GM12864 (cell line): Measurements from ENCODE around the gene GFRA1.

Experiments
- DNase-seq: peaks from one replicate; pipeline ENCODE4 v3.0.0-alpha.2; 2011; ENCODE audit warnings: low read depth
- H3K4me3 ChIP-seq: 2 replicates; pipeline ENCODE4 v1.5.1; 2011; ENCODE audit warnings: mild to moderate bottlenecking, low read depth, low read length, control low read depth
- TF ChIP-seq, protein P1 (sequence below): IDR thresholded peaks from 2 replicates; pipeline ENCODE4 v1.5.1; 2011; ENCODE audit warnings: low read depth, mild to moderate bottlenecking, moderate library complexity, low read length, control low read depth, inconsistent platforms; ENCODE audit errors: missing control alignments

Gene GFRA1

DNA sequence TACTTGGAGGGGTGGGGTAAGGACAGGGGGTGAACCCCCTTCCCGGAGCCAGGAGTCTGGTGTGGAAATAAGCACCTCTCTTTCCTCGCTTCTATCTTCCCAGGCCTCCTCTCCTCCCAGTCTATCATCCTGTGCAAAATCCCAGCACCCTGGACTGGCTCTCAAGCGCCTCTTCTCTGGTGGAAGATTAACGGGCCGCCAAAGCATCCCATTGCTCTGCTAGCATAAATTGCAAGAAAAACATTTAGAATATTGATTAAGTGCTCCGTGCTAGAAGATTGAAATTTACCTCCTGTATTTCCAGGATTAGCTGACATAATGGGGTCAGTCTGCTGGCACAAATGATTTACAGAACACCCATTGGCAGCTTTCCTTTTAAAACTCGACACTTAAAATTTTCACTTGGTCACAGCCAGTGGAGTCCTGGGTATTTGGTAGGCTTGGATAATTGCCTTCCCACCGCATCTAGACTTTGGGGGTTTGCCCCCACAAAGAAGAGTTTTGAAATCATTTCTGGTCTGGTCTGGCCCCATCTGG, 189.7 kb downstream of the GFRA1 start:
- TF ChIP-seq, protein P1, sequence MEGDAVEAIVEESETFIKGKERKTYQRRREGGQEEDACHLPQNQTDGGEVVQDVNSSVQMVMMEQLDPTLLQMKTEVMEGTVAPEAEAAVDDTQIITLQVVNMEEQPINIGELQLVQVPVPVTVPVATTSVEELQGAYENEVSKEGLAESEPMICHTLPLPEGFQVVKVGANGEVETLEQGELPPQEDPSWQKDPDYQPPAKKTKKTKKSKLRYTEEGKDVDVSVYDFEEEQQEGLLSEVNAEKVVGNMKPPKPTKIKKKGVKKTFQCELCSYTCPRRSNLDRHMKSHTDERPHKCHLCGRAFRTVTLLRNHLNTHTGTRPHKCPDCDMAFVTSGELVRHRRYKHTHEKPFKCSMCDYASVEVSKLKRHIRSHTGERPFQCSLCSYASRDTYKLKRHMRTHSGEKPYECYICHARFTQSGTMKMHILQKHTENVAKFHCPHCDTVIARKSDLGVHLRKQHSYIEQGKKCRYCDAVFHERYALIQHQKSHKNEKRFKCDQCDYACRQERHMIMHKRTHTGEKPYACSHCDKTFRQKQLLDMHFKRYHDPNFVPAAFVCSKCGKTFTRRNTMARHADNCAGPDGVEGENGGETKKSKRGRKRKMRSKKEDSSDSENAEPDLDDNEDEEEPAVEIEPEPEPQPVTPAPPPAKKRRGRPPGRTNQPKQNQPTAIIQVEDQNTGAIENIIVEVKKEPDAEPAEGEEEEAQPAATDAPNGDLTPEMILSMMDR = no peak
- no peak overlapping the region for H3K4me3 ChIP-seq
- no peak for DNase-seq

DNA sequence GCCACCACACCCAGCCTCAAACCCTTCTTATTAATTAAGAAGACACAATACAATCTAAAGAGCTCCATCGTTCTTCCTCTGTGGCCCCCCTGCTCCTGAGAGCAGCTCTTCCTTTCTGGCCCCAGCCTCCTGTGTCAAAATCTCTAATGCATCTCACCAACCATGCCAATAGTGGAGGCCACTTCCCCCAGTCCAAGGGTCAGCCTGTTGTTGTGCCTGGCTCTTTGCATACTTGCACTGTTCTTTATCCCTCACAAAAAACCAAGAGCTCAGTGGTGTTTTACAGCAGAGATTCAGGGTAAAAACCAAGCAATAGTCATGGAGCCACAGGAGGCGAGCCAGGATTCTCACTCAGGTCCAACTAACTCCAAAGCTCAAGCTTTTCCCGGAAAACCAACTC, 190.2 kb downstream of the GFRA1 start:
- TF ChIP-seq, protein P1 = no peak
- no peak overlapping the region for H3K4me3 ChIP-seq
- DNase-seq = no peak

DNA sequence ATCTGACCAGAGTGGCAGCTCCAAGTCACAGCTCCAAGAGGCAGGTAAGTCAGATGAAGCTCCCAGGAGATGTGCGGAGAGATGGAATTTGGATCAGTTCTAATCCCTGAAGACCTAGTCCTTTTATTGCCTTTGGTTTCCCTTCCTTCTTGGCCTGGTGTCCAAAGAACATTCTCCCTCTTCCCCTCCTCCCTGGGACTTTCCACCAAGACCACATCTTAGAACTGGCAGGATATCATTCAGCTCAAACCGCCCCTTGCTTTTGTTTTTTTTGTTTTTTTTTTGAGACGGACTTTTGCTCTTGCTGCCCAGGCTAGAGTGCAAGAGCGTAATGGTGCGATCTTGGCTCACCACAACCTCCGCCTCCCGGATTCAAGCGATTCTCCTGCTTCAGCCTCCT, 190.8 kb downstream of the GFRA1 start:
- no peak overlapping the region for H3K4me3 ChIP-seq
- TF ChIP-seq, protein P1 = no peak
- DNase-seq = no peak

DNA sequence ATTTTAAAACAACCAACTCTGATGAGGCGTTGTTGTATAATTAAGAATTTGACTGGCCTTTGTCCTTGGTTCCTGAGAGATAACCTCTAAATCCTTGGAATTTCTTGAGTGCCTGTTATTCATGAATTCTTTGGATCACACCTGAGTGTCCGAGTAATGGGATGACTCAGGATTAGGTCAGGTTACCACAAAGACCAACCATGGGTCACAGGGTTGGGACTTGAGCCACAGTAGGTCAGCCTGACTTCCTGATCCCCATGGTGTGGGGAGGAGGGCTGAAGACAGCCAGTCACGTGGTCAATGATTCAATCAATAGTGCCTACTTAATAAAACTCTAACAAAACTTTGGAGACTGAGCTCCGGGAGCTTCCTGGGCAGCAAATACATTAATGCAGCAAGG, 192.5 kb downstream of the GFRA1 start:
- TF ChIP-seq, protein P1 = no peak
- no peak for DNase-seq

DNA sequence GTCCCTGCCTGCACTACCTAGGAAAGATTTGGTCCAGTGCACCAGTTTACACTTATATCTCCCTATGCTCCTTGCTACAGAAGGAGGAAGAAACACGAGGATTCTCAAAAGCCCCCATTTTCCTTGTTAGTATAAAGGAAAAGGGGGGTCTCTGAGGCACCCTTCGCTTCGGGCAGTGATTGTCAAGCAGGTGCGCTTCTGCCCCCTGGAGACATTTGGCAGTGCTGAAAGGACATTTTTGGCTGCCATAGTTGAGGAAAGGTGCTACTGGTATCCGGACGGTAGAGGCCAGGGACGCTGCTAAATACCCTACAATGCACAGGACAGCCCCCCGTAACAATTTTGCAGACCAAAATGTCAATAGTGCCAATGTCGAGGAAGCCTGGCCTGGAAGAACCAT, 193.7 kb downstream of the GFRA1 start:
- H3K4me3 ChIP-seq = no peak overlapping the region
- TF ChIP-seq, protein P1 = no peak
- no peak for DNase-seq

More for the DNA sequence above, 192.5 kb downstream of the GFRA1 start:
- H3K4me3 ChIP-seq = no peak overlapping the region

DNA sequence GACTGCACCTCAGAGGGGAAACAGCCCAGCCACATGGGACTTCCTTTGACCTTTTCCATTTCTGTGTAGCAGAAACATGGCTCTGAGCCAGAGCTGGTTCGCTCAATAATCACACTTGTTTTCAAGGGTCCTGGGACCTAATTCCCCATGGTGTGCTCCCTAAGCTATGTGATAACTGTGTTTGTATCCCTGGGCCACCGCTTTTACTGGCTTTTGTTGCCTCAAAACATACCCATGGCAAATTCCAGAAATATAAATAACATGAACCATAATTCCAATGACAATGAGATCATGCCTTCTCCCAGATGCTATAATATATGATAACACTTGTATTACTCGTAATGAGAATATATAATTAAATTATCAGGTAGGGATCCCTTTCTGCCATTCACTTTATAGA, 196.4 kb downstream of the GFRA1 start:
- TF ChIP-seq, protein P1 = no peak
- no peak for DNase-seq
- H3K4me3 ChIP-seq = no peak overlapping the region

DNA sequence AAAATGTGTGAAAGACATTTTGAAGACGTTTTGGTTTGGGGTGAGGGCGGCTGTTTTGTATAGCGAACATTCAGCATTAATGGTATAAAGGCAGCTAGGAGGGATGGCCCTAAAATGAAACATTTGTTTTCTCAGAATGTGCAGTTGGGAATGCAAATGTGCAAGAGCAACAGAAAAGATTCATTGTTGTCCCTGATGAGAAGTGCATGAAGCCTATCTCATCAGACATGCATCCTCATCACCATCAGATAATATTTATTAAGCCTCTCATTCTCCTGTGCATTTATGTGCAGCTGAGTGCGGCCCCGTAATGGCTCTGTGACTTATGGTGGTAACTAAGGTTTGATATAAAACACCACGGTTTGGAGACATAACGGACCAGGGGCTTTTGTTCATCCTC, 199.5 kb downstream of the GFRA1 start:
- TF ChIP-seq, protein P1 = no peak

More for the DNA sequence above, 199.5 kb downstream of the GFRA1 start:
- DNase-seq = no peak
- no peak overlapping the region for H3K4me3 ChIP-seq
